WTC11 (cell line): ENCODE data around the gene RABL6. TPM values are rescaled to one million over a fixed set of nuclear protein-coding genes. Genes with fewer than 3 reads are reported as not detected.
"Not testable (repeated sequence)": the region's sequence is repeated elsewhere in the genome, so short reads cannot be mapped to it uniquely, and the experiment has no call there.

Source experiments
- ATAC-seq: fragments of 200-7000 bp; cut with Tn5 transposase; 2 replicates; pipeline ENCODE4 v1.10.0; 2021; ENCODE audit warnings: mild to moderate bottlenecking, moderate library complexity
- CTCF ChIA-PET: fragments of 300-600 bp; sonication (Branson Sonifier 250); formaldehyde crosslinking; loops from one replicate; lab custom pipeline; 2021; ENCODE audit warnings: antibody characterized with exemption; lab: Charles Lee
- POLR2A ChIA-PET: fragments of 350-600 bp; sonication (Branson Sonifier 250); formaldehyde crosslinking; loops from one replicate; lab custom pipeline; 2021; ENCODE audit warnings: antibody characterized with exemption; lab: Charles Lee
- DNase-seq: peaks from one replicate; pipeline ENCODE4 v3.0.0; 2021; ENCODE audit warnings: low spot score
- H3K27ac Mint-ChIP-seq: 2 replicates; pipeline ENCODE4 v1.8.0; 2021; ENCODE audit warnings: mixed read lengths
- H3K27me3 Mint-ChIP-seq: 2 replicates; pipeline ENCODE4 v1.8.0; 2021; ENCODE audit warnings: low read depth, mild to moderate bottlenecking, moderate library complexity, mixed read lengths
- H3K36me3 Mint-ChIP-seq: 2 replicates; pipeline ENCODE4 v1.8.0; 2021; ENCODE audit warnings: mixed read lengths
- H3K4me1 Mint-ChIP-seq: 2 replicates; pipeline ENCODE4 v1.8.0; 2022; ENCODE audit warnings: mixed read lengths
- H3K4me3 Mint-ChIP-seq: 2 replicates; pipeline ENCODE4 v1.8.0; 2021; ENCODE audit warnings: mild to moderate bottlenecking, moderate library complexity, mixed read lengths
- H3K9me3 Mint-ChIP-seq: 2 replicates; pipeline ENCODE4 v1.8.0; 2021; ENCODE audit warnings: mixed read lengths
- AFF4 ChIP-seq: sonication (generic); formaldehyde crosslinking; IDR thresholded peaks from 2 replicates; pipeline ENCODE4 v1.8.1; 2023; ENCODE audit warnings: mild to moderate bottlenecking, missing genetic modification reagents, borderline replicate concordance
- ATF1 ChIP-seq: sonication (generic); formaldehyde crosslinking; IDR thresholded peaks from 2 replicates; pipeline ENCODE4 v1.8.1; 2023; ENCODE audit warnings: mild to moderate bottlenecking, moderate library complexity, missing genetic modification reagents
- EMX1 ChIP-seq: fragments of 250-450 bp; sonication (Bioruptor Pico); IDR thresholded peaks from 2 replicates; pipeline ENCODE4 v1.8.0; 2021; ENCODE audit warnings: mild to moderate bottlenecking
- ETV6 ChIP-seq: sonication (generic); formaldehyde crosslinking; IDR thresholded peaks from 2 replicates; pipeline ENCODE4 v1.8.1; 2022; ENCODE audit warnings: mild to moderate bottlenecking, missing genetic modification reagents
- FOXK1 ChIP-seq: sonication (generic); formaldehyde crosslinking; IDR thresholded peaks from 2 replicates; pipeline ENCODE4 v1.8.0; 2022; ENCODE audit warnings: mild to moderate bottlenecking, moderate library complexity, missing genetic modification reagents
- GABPB1 ChIP-seq: sonication (generic); formaldehyde crosslinking; IDR thresholded peaks from 2 replicates; pipeline ENCODE4 v1.8.1; 2023; ENCODE audit warnings: mild to moderate bottlenecking, missing genetic modification reagents
- HMGXB4 ChIP-seq: sonication (generic); formaldehyde crosslinking; IDR thresholded peaks from 2 replicates; pipeline ENCODE4 v1.8.1; 2023; ENCODE audit warnings: mild to moderate bottlenecking, moderate library complexity, missing genetic modification reagents
- IRF2 ChIP-seq: sonication (generic); formaldehyde crosslinking; IDR thresholded peaks from 2 replicates; pipeline ENCODE4 v1.8.0; 2022; ENCODE audit warnings: low read depth, missing genetic modification reagents, borderline replicate concordance
- JUN ChIP-seq: sonication (generic); formaldehyde crosslinking; IDR thresholded peaks from 2 replicates; pipeline ENCODE4 v1.8.0; 2023; ENCODE audit warnings: mild to moderate bottlenecking, missing genetic modification reagents
- MYBL2 ChIP-seq: sonication (generic); formaldehyde crosslinking; IDR thresholded peaks from 2 replicates; pipeline ENCODE4 v1.8.1; 2023; ENCODE audit warnings: mild to moderate bottlenecking, moderate library complexity, missing genetic modification reagents
- NFATC4 ChIP-seq: fragments of 250-450 bp; sonication (Bioruptor Pico); IDR thresholded peaks from 2 replicates; pipeline ENCODE4 v1.9.0; 2021; ENCODE audit warnings: mild to moderate bottlenecking
- RELA ChIP-seq: sonication (generic); formaldehyde crosslinking; IDR thresholded peaks from 2 replicates; pipeline ENCODE4 v1.8.1; 2022; ENCODE audit warnings: missing genetic modification reagents, mild to moderate bottlenecking, borderline replicate concordance
- SMAD4 ChIP-seq: sonication (generic); formaldehyde crosslinking; IDR thresholded peaks from 2 replicates; pipeline ENCODE4 v1.8.0; 2022; ENCODE audit warnings: mild to moderate bottlenecking, missing genetic modification reagents
- SP1 ChIP-seq: sonication (generic); formaldehyde crosslinking; conservative IDR thresholded peaks from 2 replicates; pipeline ENCODE4 v1.8.1; 2022; ENCODE audit warnings: missing genetic modification reagents
- ZNF121 ChIP-seq: sonication (generic); formaldehyde crosslinking; IDR thresholded peaks from 2 replicates; pipeline ENCODE4 v1.8.0; 2023; ENCODE audit warnings: missing genetic modification reagents
- ZNF138 ChIP-seq: sonication (generic); formaldehyde crosslinking; conservative IDR thresholded peaks from 2 replicates; pipeline ENCODE4 v1.8.1; 2022; ENCODE audit warnings: mild to moderate bottlenecking, moderate library complexity, missing genetic modification reagents
- total RNA-seq: library from RNA; stranded (reverse); gene quantifications from 3 replicates; pipeline ENCODE4 v1.2.3, GENCODE V29; 2021
- TF ChIP-seq, protein P1 (sequence below): fragments of 200-600 bp; IDR thresholded peaks from 2 replicates; pipeline ENCODE4 v1.8.0; 2022; ENCODE audit warnings: antibody characterized with exemption
- TF ChIP-seq, protein P2 (sequence below): sonication (generic); formaldehyde crosslinking; IDR thresholded peaks from 2 replicates; pipeline ENCODE4 v1.8.0; 2022; ENCODE audit warnings: mild to moderate bottlenecking, missing genetic modification reagents
- TF ChIP-seq, protein P3 (sequence below): sonication (generic); formaldehyde crosslinking; IDR thresholded peaks from 2 replicates; pipeline ENCODE4 v1.8.0; 2022; ENCODE audit warnings: mild to moderate bottlenecking, missing genetic modification reagents

RABL6 gene
- total RNA-seq, 1 experiment from 2014 or later, result 171 TPM

DNA sequence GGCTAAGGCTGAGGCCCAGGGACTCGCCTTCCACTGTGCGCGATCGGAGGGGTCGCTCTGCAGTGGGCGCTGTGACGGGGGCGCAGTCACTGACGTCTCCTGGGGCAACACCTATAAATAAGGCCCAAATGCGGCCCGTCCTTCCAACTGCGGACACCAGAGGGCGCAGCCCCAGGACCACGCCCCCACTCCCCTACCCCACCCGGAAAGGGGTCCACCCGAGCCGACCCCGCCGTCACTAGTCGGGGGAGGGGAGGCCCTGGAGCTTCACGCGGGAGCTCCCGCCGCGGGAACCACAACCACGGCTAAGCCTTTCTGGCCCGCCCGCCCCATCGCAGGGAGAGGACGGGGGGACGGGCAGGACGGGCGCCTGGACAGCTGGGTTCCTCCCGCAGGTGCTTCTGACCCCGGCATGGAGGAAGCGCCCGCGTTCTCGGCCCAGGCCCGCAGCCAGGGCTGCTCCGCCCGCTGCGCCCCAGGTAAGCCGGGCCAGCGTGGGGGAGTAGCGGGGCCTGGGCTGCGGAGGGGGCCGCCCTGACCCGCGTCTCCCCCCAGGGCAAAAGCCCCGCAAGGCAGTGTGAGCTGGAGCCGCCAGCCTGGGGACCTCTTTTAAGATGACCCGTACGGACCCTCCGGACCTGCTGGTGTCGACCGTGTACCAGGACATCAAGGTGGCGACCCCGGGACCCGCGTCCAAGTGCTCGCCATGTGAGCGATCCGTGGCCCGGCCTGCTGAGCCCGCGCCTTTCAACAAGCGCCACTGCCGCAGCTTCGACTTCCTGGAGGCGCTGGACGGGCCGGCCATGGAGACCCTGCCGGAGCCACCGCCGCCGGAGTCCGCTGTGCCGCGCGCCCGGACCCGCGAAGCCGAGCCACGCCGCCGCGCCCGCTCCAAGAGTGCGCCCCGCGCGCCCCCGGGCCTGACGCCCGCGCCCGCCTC is 36.3 kb downstream of the RABL6 start:
- POLR2A ChIA-PET, H3K36me3 Mint-ChIP-seq, H3K27me3 Mint-ChIP-seq, H3K9me3 Mint-ChIP-seq, H3K27ac Mint-ChIP-seq: not testable (repeated sequence)
- TF ChIP-seq ZNF121 (CRISPR knock-in tag) (peak; percentile 76), RELA (CRISPR knock-in tag) (peak; percentile 14; the same call in 1 of the 2 replicates), SP1 (CRISPR knock-in tag) (0 out of 2 replicates have a peak, but pooled peaks have one; percentile 44), HMGXB4 (CRISPR knock-in tag) (0 out of 2 replicates have a peak, but pooled peaks have one; percentile 61)
- TF ChIP-seq, protein P1, sequence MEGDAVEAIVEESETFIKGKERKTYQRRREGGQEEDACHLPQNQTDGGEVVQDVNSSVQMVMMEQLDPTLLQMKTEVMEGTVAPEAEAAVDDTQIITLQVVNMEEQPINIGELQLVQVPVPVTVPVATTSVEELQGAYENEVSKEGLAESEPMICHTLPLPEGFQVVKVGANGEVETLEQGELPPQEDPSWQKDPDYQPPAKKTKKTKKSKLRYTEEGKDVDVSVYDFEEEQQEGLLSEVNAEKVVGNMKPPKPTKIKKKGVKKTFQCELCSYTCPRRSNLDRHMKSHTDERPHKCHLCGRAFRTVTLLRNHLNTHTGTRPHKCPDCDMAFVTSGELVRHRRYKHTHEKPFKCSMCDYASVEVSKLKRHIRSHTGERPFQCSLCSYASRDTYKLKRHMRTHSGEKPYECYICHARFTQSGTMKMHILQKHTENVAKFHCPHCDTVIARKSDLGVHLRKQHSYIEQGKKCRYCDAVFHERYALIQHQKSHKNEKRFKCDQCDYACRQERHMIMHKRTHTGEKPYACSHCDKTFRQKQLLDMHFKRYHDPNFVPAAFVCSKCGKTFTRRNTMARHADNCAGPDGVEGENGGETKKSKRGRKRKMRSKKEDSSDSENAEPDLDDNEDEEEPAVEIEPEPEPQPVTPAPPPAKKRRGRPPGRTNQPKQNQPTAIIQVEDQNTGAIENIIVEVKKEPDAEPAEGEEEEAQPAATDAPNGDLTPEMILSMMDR, result peak; percentile 88
- DNase-seq (peak; percentile 87), ATAC-seq (peak; percentile 3)
- CTCF ChIA-PET, result interaction anchor here (0.5 to 5.9 kb wide), 19 partner anchors 9 to 416 kb away, joined by 3 to 64 read pairs (median 7); partner anchors contain the start of genes RABL6, TMEM141 and TRAF2
- H3K4me3 Mint-ChIP-seq, result peak overlapping the region; percentile 36
- peaks cover 23% of the 10 kb centered on the region for H3K4me1 Mint-ChIP-seq

DNA sequence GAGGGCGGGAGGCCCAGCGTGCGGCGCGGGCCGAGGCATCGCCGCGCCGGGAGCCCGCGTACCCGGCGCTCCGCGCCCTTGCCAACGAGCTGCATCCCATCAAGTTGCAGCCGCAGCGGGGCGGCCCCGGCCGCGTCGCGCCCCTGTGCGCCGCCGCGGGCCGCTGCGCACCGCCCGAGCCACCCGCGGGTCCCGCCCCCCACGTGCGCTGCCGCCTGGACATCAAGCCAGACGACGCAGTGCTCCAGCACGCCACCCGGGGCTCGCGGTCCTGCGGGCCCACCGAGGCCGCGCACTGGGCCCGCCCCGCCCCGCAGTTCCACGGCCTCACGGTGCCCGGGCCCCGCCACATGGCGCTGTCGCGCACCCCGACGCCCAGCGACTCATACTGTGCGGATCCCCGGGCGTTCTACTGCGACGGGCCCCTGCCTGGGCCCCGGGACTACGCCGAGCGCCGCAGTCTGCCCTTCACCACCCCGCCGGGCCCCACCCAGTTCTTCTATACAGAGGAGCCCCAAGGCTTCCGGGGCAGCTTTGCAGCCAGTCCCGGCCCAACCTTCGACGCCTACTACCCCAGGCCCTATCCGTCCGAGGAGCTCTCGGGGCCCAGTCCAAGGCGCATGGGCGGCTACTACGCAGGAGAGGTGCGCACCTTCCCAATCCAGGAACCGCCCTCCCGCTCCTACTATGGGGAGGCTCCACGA is 37.2 kb downstream of the RABL6 start:
- TF ChIP-seq ATF1 (no peak), EMX1 (CRISPR knock-in tag) (no peak), JUN (CRISPR knock-in tag) (no peak), SP1 (CRISPR knock-in tag) (no peak), NFATC4 (CRISPR knock-in tag) (no peak), SMAD4 (CRISPR knock-in tag) (no peak), ETV6 (no peak), GABPB1 (no peak), ZNF138 (CRISPR knock-in tag) (no peak), MYBL2 (no peak), AFF4 (no peak), IRF2 (CRISPR knock-in tag) (no peak), FOXK1 (CRISPR knock-in tag) (no peak)
- TF ChIP-seq, protein P2, sequence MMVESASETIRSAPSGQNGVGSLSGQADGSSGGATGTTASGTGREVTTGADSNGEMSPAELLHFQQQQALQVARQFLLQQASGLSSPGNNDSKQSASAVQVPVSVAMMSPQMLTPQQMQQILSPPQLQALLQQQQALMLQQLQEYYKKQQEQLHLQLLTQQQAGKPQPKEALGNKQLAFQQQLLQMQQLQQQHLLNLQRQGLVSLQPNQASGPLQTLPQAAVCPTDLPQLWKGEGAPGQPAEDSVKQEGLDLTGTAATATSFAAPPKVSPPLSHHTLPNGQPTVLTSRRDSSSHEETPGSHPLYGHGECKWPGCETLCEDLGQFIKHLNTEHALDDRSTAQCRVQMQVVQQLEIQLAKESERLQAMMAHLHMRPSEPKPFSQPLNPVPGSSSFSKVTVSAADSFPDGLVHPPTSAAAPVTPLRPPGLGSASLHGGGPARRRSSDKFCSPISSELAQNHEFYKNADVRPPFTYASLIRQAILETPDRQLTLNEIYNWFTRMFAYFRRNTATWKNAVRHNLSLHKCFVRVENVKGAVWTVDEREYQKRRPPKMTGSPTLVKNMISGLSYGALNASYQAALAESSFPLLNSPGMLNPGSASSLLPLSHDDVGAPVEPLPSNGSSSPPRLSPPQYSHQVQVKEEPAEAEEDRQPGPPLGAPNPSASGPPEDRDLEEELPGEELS, result no peak
- TF ChIP-seq, protein P3, sequence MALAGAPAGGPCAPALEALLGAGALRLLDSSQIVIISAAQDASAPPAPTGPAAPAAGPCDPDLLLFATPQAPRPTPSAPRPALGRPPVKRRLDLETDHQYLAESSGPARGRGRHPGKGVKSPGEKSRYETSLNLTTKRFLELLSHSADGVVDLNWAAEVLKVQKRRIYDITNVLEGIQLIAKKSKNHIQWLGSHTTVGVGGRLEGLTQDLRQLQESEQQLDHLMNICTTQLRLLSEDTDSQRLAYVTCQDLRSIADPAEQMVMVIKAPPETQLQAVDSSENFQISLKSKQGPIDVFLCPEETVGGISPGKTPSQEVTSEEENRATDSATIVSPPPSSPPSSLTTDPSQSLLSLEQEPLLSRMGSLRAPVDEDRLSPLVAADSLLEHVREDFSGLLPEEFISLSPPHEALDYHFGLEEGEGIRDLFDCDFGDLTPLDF (CRISPR knock-in tag), result no peak
- Mint-ChIP-seq H3K27ac (no peak overlapping the region), H3K9me3 (no peaks in the 10 kb centered on the region), H3K4me1 (peaks cover 23% of the 10 kb centered on the region), H3K36me3 (no peaks in the 10 kb centered on the region), H3K4me3 (no peak overlapping the region), H3K27me3 (peaks cover 3% of the 10 kb centered on the region)
- ChIA-PET POLR2A (interaction anchor here (0.5 kb wide), 1 partner anchor 159 kb away, joined by 5 read pairs; no protein-coding TSS in a partner anchor), CTCF (interaction anchor here (0.7 to 5.9 kb wide), 9 partner anchors 23 to 190 kb away, joined by 4 to 64 read pairs (median 8); partner anchors contain the start of genes RABL6, TMEM141 and TRAF2)
- no peak for ATAC-seq
- DNase-seq, result no peak
